Activated T-cell treated with anti-CD3 and anti-CD28 coated beads, Interleukin-2, amount 50 U/mL, for 4 hours (primary cell): ENCODE results near the gene CBX5. TPM values are rescaled to one million over a fixed set of nuclear protein-coding genes. Genes with fewer than 3 reads are reported as not detected.
A peak's percentile ranks its signal among the peaks of the same experiment; 100 is the strongest.
"Not testable (repeated sequence)": the region's sequence is repeated elsewhere in the genome, so short reads cannot be mapped to it uniquely, and the experiment has no call there.

Experiments used
- ATAC-seq, 2 donors: fragments of 200-7000 bp; cut with Tn5 transposase; one replicate each; pipeline ENCODE4 v1.10.0; 2021
- DNase-seq: peaks from one replicate; pipeline ENCODE4 v3.0.0-alpha.2; 2020
- H3K27me3 Mint-ChIP-seq: one replicate; pipeline ENCODE4 v1.8.0; 2021; ENCODE audit warnings: low read depth, mixed read lengths
- H3K36me3 Mint-ChIP-seq: one replicate; pipeline ENCODE4 v1.8.0; 2022; ENCODE audit warnings: mixed read lengths; ENCODE audit not compliant: insufficient read depth
- H3K4me1 Mint-ChIP-seq: one replicate; pipeline ENCODE4 v1.8.0; 2021; ENCODE audit warnings: low read depth, mixed read lengths
- H3K4me3 Mint-ChIP-seq: one replicate; pipeline ENCODE4 v1.8.0; 2021; ENCODE audit warnings: mild to moderate bottlenecking, moderate library complexity, mixed read lengths
- H3K9me3 Mint-ChIP-seq: one replicate; pipeline ENCODE4 v1.8.0; 2021; ENCODE audit warnings: mixed read lengths
- total RNA-seq, 3 donors: library from RNA; stranded (reverse); gene quantifications; one replicate each; pipeline ENCODE4 v1.2.1, GENCODE V29; 2021

The CBX5 gene
- total RNA-seq, 3 donors from 2014 or later = 27.9 to 37.0 (median 33.4) TPM

DNA sequence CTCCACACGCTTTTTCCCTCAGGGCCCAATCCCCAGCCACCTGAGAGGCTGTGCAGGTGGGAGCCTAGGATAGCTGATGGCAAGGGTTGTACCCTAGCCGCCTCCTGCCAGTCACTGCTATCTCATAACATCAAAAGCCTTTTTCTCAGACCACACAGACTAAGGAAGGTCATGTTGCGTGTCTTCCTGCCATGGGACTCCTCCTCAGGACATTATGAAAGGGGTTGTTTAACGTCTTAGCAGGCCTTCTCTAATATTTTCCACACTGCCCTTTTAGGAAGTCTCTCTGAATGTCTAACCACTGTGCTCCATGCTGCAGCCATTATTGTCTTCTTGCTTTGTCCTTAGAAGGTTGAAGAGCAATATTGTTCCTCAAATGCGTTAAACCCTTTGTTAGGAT is 83.5 kb downstream of the CBX5 start:
- no peak for ATAC-seq
- H3K4me3 Mint-ChIP-seq = no peak overlapping the region
- peaks cover 81% of the 10 kb centered on the region for H3K27me3 Mint-ChIP-seq
- no peaks in the 10 kb centered on the region for H3K36me3 Mint-ChIP-seq
- no peak for DNase-seq
- H3K4me1 Mint-ChIP-seq = peaks cover 4% of the 10 kb centered on the region
- H3K9me3 Mint-ChIP-seq = no peaks in the 10 kb centered on the region

- H3K27me3 Mint-ChIP-seq = peaks cover 77% of the 10 kb centered on the region
- no peak for DNase-seq
- H3K4me1 Mint-ChIP-seq = peaks cover 6% of the 10 kb centered on the region
- H3K4me3 Mint-ChIP-seq = no peak overlapping the region
- no peaks in the 10 kb centered on the region for H3K36me3 Mint-ChIP-seq
- H3K9me3 Mint-ChIP-seq = no peaks in the 10 kb centered on the region
- no peak for ATAC-seq
Observed at GRCh38 chr12:54195737-54196347, 84.1 kb downstream of the CBX5 start.

GRCh38 chr12:54195080-54195736 is 84.7 kb downstream of the CBX5 start:
- ATAC-seq = no peak
- DNase-seq = no peak
- no peaks in the 10 kb centered on the region for H3K9me3 Mint-ChIP-seq
- peaks cover 6% of the 10 kb centered on the region for H3K4me1 Mint-ChIP-seq
- peaks cover 70% of the 10 kb centered on the region for H3K27me3 Mint-ChIP-seq
- no peaks in the 10 kb centered on the region for H3K36me3 Mint-ChIP-seq
- no peak overlapping the region for H3K4me3 Mint-ChIP-seq

- H3K4me1 Mint-ChIP-seq, ATAC-seq, DNase-seq, H3K4me3 Mint-ChIP-seq, H3K9me3 Mint-ChIP-seq, H3K36me3 Mint-ChIP-seq: not testable (repeated sequence)
- peaks cover 64% of the 10 kb centered on the region for H3K27me3 Mint-ChIP-seq
Observed at GRCh38 chr12:54194611-54195010, 85.3 kb downstream of the CBX5 start.

GRCh38 chr12:54193434-54193833 is 86.5 kb downstream of the CBX5 start:
- Mint-ChIP-seq H3K4me1 (peaks cover 10% of the 10 kb centered on the region), H3K36me3 (no peaks in the 10 kb centered on the region), H3K27me3 (peaks cover 58% of the 10 kb centered on the region), H3K9me3 (no peaks in the 10 kb centered on the region), H3K4me3 (no peak overlapping the region)
- ATAC-seq (no peak), DNase-seq (no peak)

DNA sequence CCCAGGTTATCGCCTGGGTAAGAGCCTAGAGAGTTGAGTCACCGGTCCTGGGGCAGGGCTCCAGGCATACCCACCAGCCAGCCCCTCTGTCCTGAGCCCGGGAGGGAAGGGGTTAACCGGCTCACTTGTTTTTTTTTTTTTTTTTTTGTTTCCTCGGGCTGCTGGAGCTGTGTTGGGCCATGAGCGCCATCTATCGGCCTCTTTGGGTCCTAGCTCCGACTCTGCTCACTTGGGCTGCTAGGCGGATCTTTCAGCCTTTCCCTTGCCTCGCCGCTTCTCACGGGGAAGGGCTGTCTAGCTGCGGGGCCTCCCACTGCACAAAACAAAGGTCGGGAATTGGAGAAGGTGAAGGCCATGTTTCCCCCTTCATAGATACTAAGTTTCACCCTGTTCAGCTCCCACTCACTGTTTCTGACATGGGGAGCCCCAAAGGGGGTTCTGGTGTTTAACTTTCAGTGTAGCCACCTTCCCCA is 88.3 kb downstream of the CBX5 start:
- DNase-seq (peak; percentile 71), ATAC-seq (peak; percentile 61 to 64)
- H3K4me1 Mint-ChIP-seq = peaks cover 18% of the 10 kb centered on the region
- H3K36me3 Mint-ChIP-seq = peaks cover 5% of the 10 kb centered on the region
- H3K9me3 Mint-ChIP-seq = no peaks in the 10 kb centered on the region
- H3K4me3 Mint-ChIP-seq = no peak overlapping the region
- H3K27me3 Mint-ChIP-seq = peaks cover 43% of the 10 kb centered on the region

GRCh38 chr12:54191126-54191525 is 88.8 kb downstream of the CBX5 start:
- ATAC-seq (no peak), DNase-seq (no peak)
- Mint-ChIP-seq H3K9me3 (no peaks in the 10 kb centered on the region), H3K36me3 (peaks cover 6% of the 10 kb centered on the region), H3K4me3 (no peak overlapping the region), H3K4me1 (peaks cover 18% of the 10 kb centered on the region), H3K27me3 (peaks cover 38% of the 10 kb centered on the region)

DNA sequence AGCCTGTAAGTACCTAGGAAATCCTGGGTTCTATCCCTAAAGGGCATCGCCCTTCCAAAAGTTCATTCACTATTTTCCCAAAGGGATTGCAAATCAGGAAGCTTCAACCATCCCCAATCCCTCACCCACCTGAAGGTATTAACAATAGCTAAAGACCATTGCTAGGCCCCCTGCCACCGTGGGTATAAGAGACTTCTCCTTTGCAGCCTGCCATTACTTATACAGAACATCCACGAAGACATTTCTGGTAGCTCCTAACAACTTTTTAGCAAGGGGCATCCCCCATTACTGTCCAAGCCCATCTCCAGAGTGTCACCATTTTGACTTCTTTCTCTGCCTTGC is 90.8 kb downstream of the CBX5 start:
- ATAC-seq (peak; percentile 5), DNase-seq (no peak)
- Mint-ChIP-seq H3K36me3 (peaks cover 9% of the 10 kb centered on the region), H3K9me3 (no peaks in the 10 kb centered on the region), H3K4me3 (peak overlapping the region; percentile 88), H3K4me1 (peaks cover 21% of the 10 kb centered on the region), H3K27me3 (peaks cover 21% of the 10 kb centered on the region)

- Mint-ChIP-seq H3K36me3 (peaks cover 11% of the 10 kb centered on the region), H3K27me3 (peaks cover 2% of the 10 kb centered on the region), H3K4me1 (peaks cover 21% of the 10 kb centered on the region), H3K4me3 (peak overlapping the region; percentile 74), H3K9me3 (no peaks in the 10 kb centered on the region)
- ATAC-seq (no peak), DNase-seq (no peak)
Observed at GRCh38 chr12:54187075-54187474, 92.8 kb downstream of the CBX5 start.

- H3K4me3 Mint-ChIP-seq = no peak overlapping the region
- no peak for ATAC-seq
- H3K9me3 Mint-ChIP-seq = no peaks in the 10 kb centered on the region
Observed at GRCh38 chr12:54185919-54186318, 94.0 kb downstream of the CBX5 start.

GRCh38 chr12:54185297-54185696 is 94.6 kb downstream of the CBX5 start:
- not testable (repeated sequence) for H3K27me3 Mint-ChIP-seq, ATAC-seq, H3K4me3 Mint-ChIP-seq, DNase-seq, H3K9me3 Mint-ChIP-seq
- H3K4me1 Mint-ChIP-seq = peaks cover 16% of the 10 kb centered on the region
- peaks cover 14% of the 10 kb centered on the region for H3K36me3 Mint-ChIP-seq

More at GRCh38 chr12:54185919-54186318, 94.0 kb downstream of the CBX5 start:
- Mint-ChIP-seq H3K4me1 (peaks cover 16% of the 10 kb centered on the region), H3K27me3 (no peaks in the 10 kb centered on the region), H3K36me3 (peaks cover 14% of the 10 kb centered on the region)
- no peak for DNase-seq

- peaks cover 14% of the 10 kb centered on the region for H3K4me1 Mint-ChIP-seq
- peaks cover 16% of the 10 kb centered on the region for H3K36me3 Mint-ChIP-seq
- ATAC-seq (no peak), DNase-seq (no peak)
- H3K27me3 Mint-ChIP-seq = no peaks in the 10 kb centered on the region
- H3K4me3 Mint-ChIP-seq = no peak overlapping the region
- H3K9me3 Mint-ChIP-seq = no peaks in the 10 kb centered on the region
Observed at GRCh38 chr12:54184024-54184805, 95.7 kb downstream of the CBX5 start.

- Mint-ChIP-seq H3K4me1 (peaks cover 12% of the 10 kb centered on the region), H3K27me3 (no peaks in the 10 kb centered on the region), H3K36me3 (peaks cover 16% of the 10 kb centered on the region), H3K9me3 (no peaks in the 10 kb centered on the region), H3K4me3 (no peak overlapping the region)
- ATAC-seq (no peak), DNase-seq (no peak)
Observed at GRCh38 chr12:54182981-54183380, 96.9 kb downstream of the CBX5 start.

DNA sequence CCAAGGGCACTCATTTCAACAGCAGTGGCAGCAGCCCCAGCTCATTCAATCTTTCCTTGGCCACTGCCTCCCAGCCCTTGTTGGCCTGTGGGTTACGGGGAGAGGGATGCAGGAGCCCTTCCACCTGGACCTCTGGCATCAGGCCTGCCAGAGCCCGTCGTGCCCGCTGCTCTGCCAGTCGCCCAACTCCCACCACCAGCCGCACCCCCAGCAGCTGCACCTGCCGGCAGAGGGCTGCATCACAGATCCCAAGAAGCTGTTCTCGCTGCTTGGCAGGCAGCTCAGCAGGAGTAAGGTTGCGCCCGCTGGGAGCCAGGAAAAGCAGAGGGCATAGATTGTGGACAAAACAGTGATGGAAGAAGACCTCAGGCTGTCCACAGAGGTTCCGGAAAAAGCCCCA is 97.8 kb downstream of the CBX5 start:
- Mint-ChIP-seq H3K27me3 (no peaks in the 10 kb centered on the region), H3K36me3 (peaks cover 14% of the 10 kb centered on the region), H3K4me1 (peaks cover 4% of the 10 kb centered on the region), H3K9me3 (no peaks in the 10 kb centered on the region), H3K4me3 (no peak overlapping the region)
- no peak for DNase-seq
- ATAC-seq = no peak
